Caki2 (cell line): ENCODE data around the gene VAMP5. TPM values are rescaled to one million over a fixed set of nuclear protein-coding genes. Genes with fewer than 3 reads are reported as not detected.
"Not testable (repeated sequence)": the region's sequence is repeated elsewhere in the genome, so short reads cannot be mapped to it uniquely, and the experiment has no call there.

Experiments
- DNase-seq: peaks from one replicate; pipeline ENCODE4 v3.0.0-alpha.2; 2015; ENCODE audit warnings: low read depth
- in situ Hi-C: cut with HindIII; loops from 2 replicates; pipeline ENCODE4 v1.10.0; 2016; ENCODE audit warnings: low sequenced_read_pairs, low pct_unique_long_range_greater_than_20kb, mixed read lengths
- total RNA-seq: library from RNA; depleted of rRNA; stranded (reverse); fragments of >200 nt; shearing (Covaris generic); gene quantifications from 2 replicates; pipeline ENCODE4 v1.2.3, GENCODE V29; 2014; ENCODE audit warnings: low replicate concordance; rRNA removed

Gene VAMP5
- total RNA-seq, 1 experiment from 2014 or later: not detected

- peak; percentile 23 for DNase-seq
- in situ Hi-C loops: no loop called here
These were observed 27.0 kb downstream of the VAMP5 start for GRCh38 chr2:85611217-85611704.

GRCh38 chr2:85611705-85612587 is 27.7 kb downstream of the VAMP5 start, which contains the start of gene C2orf68:
TSS of gene C2orf68 (minus strand) at chr2:85612066. CDS start at chr2:85611984, 82 bp downstream.
- peak; percentile 86 for DNase-seq
- in situ Hi-C loops: no loop called here

DNA sequence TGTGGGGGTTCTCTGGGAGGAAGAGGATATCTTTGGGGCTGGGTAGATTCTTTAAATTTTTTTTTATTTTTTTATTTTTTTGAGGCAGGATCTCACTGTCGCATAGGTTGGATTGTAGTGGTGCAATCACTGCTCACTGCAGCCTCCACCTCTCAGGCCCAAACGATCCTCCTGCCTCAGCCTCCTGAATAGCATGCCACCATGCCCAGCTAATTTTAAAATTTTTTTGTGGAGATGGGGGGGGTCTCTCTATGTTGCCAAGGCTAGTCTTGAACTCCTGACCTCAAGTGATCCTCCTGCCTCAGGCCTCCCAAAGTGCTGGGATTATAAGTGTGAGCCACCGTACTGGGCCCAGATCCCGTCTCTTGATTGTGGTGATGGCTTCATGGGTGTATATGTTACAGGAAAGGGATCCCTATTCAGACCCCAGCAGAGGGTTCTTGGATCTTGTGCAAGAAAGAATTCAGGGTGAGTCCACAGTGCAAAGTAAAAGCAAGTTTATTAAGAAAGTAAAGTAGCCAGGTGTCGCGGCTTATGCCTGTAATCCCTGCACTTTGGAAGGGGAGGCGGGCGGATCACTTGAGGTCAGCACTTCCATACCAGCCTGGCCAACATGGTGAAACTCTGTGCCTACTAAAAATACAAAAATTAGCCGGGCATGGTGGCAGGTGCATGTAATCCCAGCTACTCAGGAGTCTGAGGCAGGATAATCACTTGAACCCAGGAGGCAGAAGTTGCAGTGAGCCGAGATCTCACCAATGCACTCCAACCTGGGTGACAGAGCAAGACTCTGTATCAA is 29.7 kb downstream of the VAMP5 start:
- DNase-seq: no peak
- in situ Hi-C loops: no loop called here

DNA sequence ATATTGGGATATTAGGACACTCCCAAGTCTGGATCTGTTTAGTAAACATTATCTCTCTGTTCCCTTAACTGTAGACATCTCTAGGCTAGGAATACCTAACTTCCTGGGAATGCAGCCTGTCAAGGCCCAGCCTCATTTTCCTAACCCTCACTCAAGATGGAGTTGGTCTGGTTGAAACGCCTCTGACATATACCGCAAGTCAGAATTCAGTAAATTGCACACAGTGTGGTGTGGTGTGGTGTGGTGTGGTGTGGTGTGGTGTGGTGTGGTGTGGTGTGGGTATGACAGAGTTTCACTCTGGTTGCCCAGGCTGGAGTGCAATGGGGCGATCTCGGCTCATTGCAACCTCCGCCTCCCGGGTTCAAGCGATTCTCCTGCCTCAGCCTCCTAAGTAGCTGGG is 30.5 kb downstream of the VAMP5 start:
- DNase-seq, in situ Hi-C loops: not testable (repeated sequence)

GRCh38 chr2:85615413-85615728 is 31.1 kb downstream of the VAMP5 start:
- no peak for DNase-seq
- in situ Hi-C loops: no loop called here

DNA sequence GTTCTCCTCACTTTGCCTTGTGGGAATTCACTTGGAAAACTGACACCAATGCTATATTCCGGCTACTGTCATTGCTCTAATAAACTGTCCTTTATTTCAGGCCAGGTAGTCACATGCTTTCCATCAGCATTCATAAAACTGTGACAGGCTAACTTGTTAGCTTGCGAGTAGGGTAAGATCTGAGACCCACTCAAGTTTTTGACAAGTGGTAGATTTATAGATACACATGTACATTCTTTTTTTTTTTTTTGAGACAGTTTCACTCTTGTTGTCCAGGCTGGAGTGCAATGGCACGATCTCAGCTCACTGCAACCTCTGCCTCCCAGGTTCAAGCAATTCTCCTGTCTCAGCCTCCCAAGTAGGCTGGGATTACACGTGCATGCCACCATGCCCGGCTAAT is 33.5 kb downstream of the VAMP5 start:
- in situ Hi-C loops, DNase-seq: not testable (repeated sequence)

DNA sequence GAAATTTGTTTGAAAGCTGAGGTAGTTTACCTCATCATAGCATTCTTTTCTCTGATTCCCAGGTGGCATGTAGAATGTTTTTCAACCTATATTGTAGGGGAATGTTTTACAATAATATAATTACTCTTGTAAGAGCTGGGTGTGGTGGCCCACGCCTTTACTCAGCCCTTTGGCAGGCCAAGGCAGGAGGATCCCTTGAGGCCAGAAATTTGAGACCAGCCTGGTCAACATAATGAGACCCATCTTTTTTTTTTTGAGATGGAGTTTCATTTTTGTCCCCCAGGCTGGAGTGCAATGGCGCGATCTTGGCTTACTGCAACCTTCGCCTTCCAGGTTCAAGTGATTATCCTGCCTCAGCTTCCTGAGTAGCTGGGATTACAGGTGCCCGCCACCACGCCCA is 35.4 kb downstream of the VAMP5 start:
- in situ Hi-C loops: no loop called here
- DNase-seq: no peak

DNA sequence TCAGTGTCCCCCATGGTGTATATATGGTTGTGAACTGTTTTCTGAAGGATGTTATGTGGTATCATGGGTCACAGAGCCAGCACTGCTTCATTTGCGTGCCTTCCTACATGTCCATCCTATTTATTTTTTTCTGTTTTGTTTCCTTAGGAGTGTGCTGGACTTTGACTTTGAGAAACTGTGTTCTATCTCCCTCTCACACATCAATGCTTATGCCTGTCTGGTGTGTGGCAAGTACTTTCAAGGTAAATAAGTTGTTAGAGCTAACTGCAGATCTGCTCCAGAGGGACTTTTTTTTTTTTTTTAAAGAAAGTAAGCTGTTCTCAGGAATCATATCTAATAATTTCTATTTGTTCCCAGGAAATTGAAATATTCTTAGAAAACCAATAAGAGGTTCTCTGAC is 37.1 kb downstream of the VAMP5 start:
- no peak for DNase-seq
- in situ Hi-C loops: no loop called here

DNA sequence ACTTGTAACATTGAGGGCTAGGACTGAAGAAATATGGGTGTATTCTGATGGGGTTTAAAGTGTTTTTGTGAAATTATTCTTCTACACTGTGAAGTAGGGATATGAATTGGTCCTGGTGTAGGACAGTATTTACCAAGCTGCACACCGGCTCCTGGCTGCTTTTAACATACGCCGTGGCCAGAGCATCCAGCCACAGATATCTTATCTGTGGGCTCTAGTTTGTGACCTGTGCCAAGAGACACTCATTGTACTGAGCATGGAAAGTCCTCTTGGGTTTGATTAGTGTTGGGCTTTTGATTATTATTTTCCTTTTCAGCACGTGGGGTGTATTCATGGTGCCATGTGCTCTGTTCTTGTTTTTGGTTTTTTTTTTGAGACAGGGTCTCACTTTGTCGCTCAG is 39.8 kb downstream of the VAMP5 start:
- DNase-seq: no peak

GRCh38 chr2:85628658-85629057 is 44.4 kb downstream of the VAMP5 start:
- in situ Hi-C loops: no loop called here
- DNase-seq: no peak

More for the DNA sequence above, 39.8 kb downstream of the VAMP5 start:
- in situ Hi-C loops: no loop called here

GRCh38 chr2:85631316-85631715 is 47.1 kb downstream of the VAMP5 start:
- in situ Hi-C loops: no loop called here
- DNase-seq: no peak

GRCh38 chr2:85635011-85635410 is 50.8 kb downstream of the VAMP5 start:
- in situ Hi-C loops: no loop called here
- DNase-seq: no peak

DNA sequence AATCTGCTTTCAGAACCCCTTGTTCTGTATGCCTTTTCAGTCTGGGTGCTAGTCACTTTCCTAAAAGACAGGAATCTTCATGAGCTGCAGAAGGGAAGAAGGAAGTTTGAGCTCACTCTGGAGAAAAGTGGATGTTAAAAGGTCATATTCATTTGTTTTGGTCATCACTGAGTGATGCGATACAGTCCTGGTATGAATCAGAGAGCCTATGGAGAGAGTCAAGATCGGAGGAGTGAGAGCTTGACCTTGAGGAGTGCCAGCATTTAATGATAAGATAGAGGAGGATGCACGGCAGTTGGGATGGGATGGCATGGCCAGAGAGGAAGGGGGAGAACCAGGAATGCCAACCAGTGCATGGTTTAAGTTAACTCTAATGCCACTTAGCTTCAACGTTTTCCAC is 51.4 kb downstream of the VAMP5 start:
- no peak for DNase-seq

GRCh38 chr2:85642725-85643124 is 58.5 kb downstream of the VAMP5 start:
- no peak for DNase-seq
- in situ Hi-C loops: no loop called here

More for the DNA sequence above, 51.4 kb downstream of the VAMP5 start:
- in situ Hi-C loops: no loop called here

Other genes with a start within 250 kb of the VAMP5 start
- 52.8 and 86.1 TPM in 2 replicates for gene RETSAT, start 229.9 kb upstream of the VAMP5 start, total RNA-seq
- gene ELMOD3, start 229.7 kb upstream of the VAMP5 start, total RNA-seq: 8.6 and 21.3 TPM in 2 replicates
- 429 and 545 TPM in 2 replicates for gene CAPG, start 174.1 kb upstream of the VAMP5 start, total RNA-seq
- gene SH2D6, start 165.7 kb upstream of the VAMP5 start, total RNA-seq: 0.44 TPM in 1 of 2 replicates, not detected in the other
- 56.5 and 59.5 TPM in 2 replicates for gene MAT2A, start 45.3 kb upstream of the VAMP5 start, total RNA-seq
- 61.5 and 69.2 TPM in 2 replicates for gene GGCX, start 22.9 kb upstream of the VAMP5 start, total RNA-seq
- gene VAMP8, start 6.8 kb upstream of the VAMP5 start, total RNA-seq: 2.0 and 3.4 TPM in 2 replicates
- 166 and 213 TPM in 2 replicates for gene RNF181, start 11.3 kb downstream of the VAMP5 start, total RNA-seq
- 3.9 and 8.2 TPM in 2 replicates for gene TMEM150A, start 18.3 kb downstream of the VAMP5 start, total RNA-seq
- 37.0 and 60.7 TPM in 2 replicates for gene C2orf68, start 27.6 kb downstream of the VAMP5 start, total RNA-seq
- 84.5 and 85.2 TPM in 2 replicates for gene USP39, start 31.8 kb downstream of the VAMP5 start, total RNA-seq
- not detected in 2 replicates for gene SFTPB, start 83.8 kb downstream of the VAMP5 start, total RNA-seq
- not detected in 2 replicates for gene GNLY, start 109.9 kb downstream of the VAMP5 start, total RNA-seq
- 7.5 and 12.9 TPM in 2 replicates for gene ATOH8, start 169.6 kb downstream of the VAMP5 start, total RNA-seq